ENCODE measurements around the gene LENG8.

The LENG8 gene

GRCh38 chr19:54456423-54457373 lies 7.7 kb downstream of the LENG8 start:
- H3K4me1 ChIP-seq (ENCODE audit: control insufficient read depth, insufficient read depth, low read length) = peaks cover 4% of the 10 kb centered on the region; the same call in 1 of the 2 replicates
- TF ChIP-seq HIC1 (tag by site-specific recombination; IDR thresholded peaks at IDR 0.05) (0 out of 2 replicates have a peak, but pooled peaks have one; percentile 22), YY1 (tag by site-specific recombination; IDR thresholded peaks at IDR 0.05) (no peak), ZNF600 (tag by site-specific recombination; IDR thresholded peaks at IDR 0.05) (no peak)
- ChIA-PET CTCF (interaction anchor here (0.8 kb wide), 1 partner anchor 961 kb away, joined by 3 read pairs; no protein-coding TSS in a partner anchor), POLR2A (interaction anchor here (6.8 kb wide), 1 partner anchor 7 kb away, joined by 64 read pairs; the partner anchor contains the start of gene LENG8)
- no peak overlapping the region for H3K4me3 ChIP-seq (ENCODE audit: low read depth, low read length)
- peaks cover 44 to 98% of the 10 kb centered on the region in 2 experiments for H3K36me3 ChIP-seq (ENCODE audit: control insufficient read depth in 2 of 2, insufficient read depth in 1 of 2, low read length in 2 of 2)
- no peak overlapping the region for H3K27ac ChIP-seq (ENCODE audit: extremely low read depth, low read depth, low read length)
- H3K9me3 ChIP-seq (ENCODE audit: control insufficient read depth, insufficient read depth, low read depth, low read length) = no peaks in the 10 kb centered on the region

- Histone ChIP-seq H3K27ac (ENCODE audit: extremely low read depth, low read depth, low read length) (no peak overlapping the region), H3K4me1 (ENCODE audit: control insufficient read depth, insufficient read depth, low read length) (peaks cover 3% of the 10 kb centered on the region; the same call in 1 of the 2 replicates), H3K9me3 (ENCODE audit: control insufficient read depth, insufficient read depth, low read depth, low read length) (no peaks in the 10 kb centered on the region), H3K36me3 (ENCODE audit: control insufficient read depth in 2 of 2, insufficient read depth in 1 of 2, low read length in 2 of 2) (peaks cover 36 to 93% of the 10 kb centered on the region in 2 experiments), H3K4me3 (ENCODE audit: low read depth, low read length) (no peak overlapping the region)
- CTCF ChIA-PET = interaction anchor here (0.8 to 1.4 kb wide), 2 partner anchors 18 to 960 kb away, joined by 3 read pairs; no protein-coding TSS in a partner anchor
- POLR2A ChIA-PET = interaction anchor here (0.9 to 6.8 kb wide), 2 partner anchors 9 to 20 kb away, joined by 3 to 64 read pairs; partner anchors contain the start of gene LENG8
- TF ChIP-seq ZNF513 (tag by site-specific recombination; IDR thresholded peaks at IDR 0.05) (no peak), BCL11B (tag by site-specific recombination; IDR thresholded peaks at IDR 0.05; ENCODE audit: low read depth) (no peak), ZFP37 (tag by site-specific recombination; IDR thresholded peaks at IDR 0.05) (no peak), PATZ1 (tag by site-specific recombination; IDR thresholded peaks at IDR 0.05) (0 out of 2 replicates have a peak, but pooled peaks have one; percentile 15), ZNF548 (tag by site-specific recombination; IDR thresholded peaks at IDR 0.05) (no peak), ZNF311 (tag by site-specific recombination; IDR thresholded peaks at IDR 0.05; ENCODE audit: borderline replicate concordance) (no peak), ZNF169 (tag by site-specific recombination; IDR thresholded peaks at IDR 0.05) (no peak), REPIN1 (tag by site-specific recombination; IDR thresholded peaks at IDR 0.05; ENCODE audit: low read depth) (no peak)
These were observed 9.0 kb downstream of the LENG8 start for GRCh38 chr19:54457773-54458647.

Measured in HEK293 (cell line).